ENCODE results near the gene BRD7. TPM values are rescaled to one million over a fixed set of nuclear protein-coding genes. Genes with fewer than 3 reads are reported as not detected.

The BRD7 gene
- total and polyA plus RNA-seq, 2 of the 13 experiments (the other 11 are each of a cell fraction or from before 2014, with no cell fraction given): 82.3 to 149 TPM

DNA sequence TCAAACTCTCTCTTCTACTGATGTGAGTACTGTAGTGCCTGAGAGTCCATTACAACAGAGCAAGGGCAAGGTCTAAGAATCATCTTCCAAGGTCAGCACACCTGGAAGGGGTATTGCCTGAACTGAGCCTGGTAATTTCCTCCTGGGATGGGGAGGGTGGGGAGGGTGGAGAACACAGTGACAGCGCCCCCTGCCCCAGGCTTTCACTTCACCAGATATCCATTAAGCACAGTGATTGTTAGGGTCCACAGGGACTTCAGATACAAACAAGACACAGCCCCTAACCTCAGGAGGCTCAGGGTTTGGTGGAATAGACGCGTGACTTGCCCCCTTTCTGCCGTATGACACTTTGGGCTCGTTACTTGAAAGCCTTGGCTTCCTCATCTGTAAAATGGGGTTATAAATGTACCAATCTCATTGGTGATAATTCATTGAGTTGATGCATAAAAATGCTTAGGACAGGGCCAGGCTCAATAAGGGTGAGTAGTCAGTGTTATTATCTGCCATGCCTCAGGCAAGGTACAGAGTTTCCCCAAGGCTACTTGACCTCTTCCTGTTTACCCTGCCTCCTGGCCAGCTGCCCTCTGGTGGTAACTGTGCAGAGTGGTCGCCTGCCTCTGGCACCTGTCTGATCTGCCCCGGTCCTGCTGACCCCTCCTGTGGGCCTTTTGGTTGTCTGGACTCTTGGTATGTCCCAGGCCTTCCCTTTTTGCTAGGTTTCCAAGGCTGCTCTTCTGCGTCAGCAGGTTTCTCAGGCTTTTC is 13.1 kb upstream of the BRD7 start (continued):
- TF ChIP-seq KDM1A (CRISPR knock-in tag; IDR thresholded peaks at IDR 0.05) (no peak), PAX8 (CRISPR knock-in tag; IDR thresholded peaks at IDR 0.05; ENCODE audit: borderline replicate concordance) (no peak), PHF20 (CRISPR knock-in tag; IDR thresholded peaks at IDR 0.05) (no peak), SMAD3 (CRISPR knock-in tag; IDR thresholded peaks at IDR 0.05) (no peak), CENPX (CRISPR knock-in tag; IDR thresholded peaks at IDR 0.05) (no peak), SRSF9 (IDR thresholded peaks at IDR 0.05; ENCODE audit: borderline replicate concordance, insufficient read depth, low read depth, low read length, poor library complexity, severe bottlenecking) (no peak), ZNF724P (CRISPR knock-in tag; IDR thresholded peaks at IDR 0.05; ENCODE audit: borderline replicate concordance) (no peak), SNAPC2 (CRISPR knock-in tag; IDR thresholded peaks at IDR 0.05) (no peak), AHR (CRISPR knock-in tag; IDR thresholded peaks at IDR 0.05) (no peak), GZF1 (CRISPR knock-in tag; IDR thresholded peaks at IDR 0.05) (no peak), NFRKB (IDR thresholded peaks at IDR 0.05) (no peak)
- TF ChIP-seq, protein P1, sequence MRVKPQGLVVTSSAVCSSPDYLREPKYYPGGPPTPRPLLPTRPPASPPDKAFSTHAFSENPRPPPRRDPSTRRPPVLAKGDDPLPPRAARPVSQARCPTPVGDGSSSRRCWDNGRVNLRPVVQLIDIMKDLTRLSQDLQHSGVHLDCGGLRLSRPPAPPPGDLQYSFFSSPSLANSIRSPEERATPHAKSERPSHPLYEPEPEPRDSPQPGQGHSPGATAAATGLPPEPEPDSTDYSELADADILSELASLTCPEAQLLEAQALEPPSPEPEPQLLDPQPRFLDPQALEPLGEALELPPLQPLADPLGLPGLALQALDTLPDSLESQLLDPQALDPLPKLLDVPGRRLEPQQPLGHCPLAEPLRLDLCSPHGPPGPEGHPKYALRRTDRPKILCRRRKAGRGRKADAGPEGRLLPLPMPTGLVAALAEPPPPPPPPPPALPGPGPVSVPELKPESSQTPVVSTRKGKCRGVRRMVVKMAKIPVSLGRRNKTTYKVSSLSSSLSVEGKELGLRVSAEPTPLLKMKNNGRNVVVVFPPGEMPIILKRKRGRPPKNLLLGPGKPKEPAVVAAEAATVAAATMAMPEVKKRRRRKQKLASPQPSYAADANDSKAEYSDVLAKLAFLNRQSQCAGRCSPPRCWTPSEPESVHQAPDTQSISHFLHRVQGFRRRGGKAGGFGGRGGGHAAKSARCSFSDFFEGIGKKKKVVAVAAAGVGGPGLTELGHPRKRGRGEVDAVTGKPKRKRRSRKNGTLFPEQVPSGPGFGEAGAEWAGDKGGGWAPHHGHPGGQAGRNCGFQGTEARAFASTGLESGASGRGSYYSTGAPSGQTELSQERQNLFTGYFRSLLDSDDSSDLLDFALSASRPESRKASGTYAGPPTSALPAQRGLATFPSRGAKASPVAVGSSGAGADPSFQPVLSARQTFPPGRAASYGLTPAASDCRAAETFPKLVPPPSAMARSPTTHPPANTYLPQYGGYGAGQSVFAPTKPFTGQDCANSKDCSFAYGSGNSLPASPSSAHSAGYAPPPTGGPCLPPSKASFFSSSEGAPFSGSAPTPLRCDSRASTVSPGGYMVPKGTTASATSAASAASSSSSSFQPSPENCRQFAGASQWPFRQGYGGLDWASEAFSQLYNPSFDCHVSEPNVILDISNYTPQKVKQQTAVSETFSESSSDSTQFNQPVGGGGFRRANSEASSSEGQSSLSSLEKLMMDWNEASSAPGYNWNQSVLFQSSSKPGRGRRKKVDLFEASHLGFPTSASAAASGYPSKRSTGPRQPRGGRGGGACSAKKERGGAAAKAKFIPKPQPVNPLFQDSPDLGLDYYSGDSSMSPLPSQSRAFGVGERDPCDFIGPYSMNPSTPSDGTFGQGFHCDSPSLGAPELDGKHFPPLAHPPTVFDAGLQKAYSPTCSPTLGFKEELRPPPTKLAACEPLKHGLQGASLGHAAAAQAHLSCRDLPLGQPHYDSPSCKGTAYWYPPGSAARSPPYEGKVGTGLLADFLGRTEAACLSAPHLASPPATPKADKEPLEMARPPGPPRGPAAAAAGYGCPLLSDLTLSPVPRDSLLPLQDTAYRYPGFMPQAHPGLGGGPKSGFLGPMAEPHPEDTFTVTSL (CRISPR knock-in tag; IDR thresholded peaks at IDR 0.05; ENCODE audit: borderline replicate concordance): no peak
- TF ChIP-seq, protein P2, sequence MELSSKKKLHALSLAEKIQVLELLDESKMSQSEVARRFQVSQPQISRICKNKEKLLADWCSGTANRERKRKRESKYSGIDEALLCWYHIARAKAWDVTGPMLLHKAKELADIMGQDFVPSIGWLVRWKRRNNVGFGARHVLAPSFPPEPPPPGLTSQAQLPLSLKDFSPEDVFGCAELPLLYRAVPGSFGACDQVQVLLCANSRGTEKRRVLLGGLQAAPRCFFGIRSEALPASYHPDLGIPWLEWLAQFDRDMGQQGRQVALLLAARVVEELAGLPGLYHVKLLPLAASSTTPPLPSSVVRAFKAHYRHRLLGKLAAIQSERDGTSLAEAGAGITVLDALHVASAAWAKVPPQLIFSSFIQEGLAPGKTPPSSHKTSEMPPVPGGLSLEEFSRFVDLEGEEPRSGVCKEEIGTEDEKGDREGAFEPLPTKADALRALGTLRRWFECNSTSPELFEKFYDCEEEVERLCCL (CRISPR knock-in tag; IDR thresholded peaks at IDR 0.05; ENCODE audit: borderline replicate concordance): no peak
- TF ChIP-seq, protein P3, sequence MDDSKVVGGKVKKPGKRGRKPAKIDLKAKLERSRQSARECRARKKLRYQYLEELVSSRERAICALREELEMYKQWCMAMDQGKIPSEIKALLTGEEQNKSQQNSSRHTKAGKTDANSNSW (CRISPR knock-in tag; IDR thresholded peaks at IDR 0.05; ENCODE audit: borderline replicate concordance): no peak
- TF ChIP-seq, protein P4, sequence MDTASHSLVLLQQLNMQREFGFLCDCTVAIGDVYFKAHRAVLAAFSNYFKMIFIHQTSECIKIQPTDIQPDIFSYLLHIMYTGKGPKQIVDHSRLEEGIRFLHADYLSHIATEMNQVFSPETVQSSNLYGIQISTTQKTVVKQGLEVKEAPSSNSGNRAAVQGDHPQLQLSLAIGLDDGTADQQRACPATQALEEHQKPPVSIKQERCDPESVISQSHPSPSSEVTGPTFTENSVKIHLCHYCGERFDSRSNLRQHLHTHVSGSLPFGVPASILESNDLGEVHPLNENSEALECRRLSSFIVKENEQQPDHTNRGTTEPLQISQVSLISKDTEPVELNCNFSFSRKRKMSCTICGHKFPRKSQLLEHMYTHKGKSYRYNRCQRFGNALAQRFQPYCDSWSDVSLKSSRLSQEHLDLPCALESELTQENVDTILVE (CRISPR knock-in tag; IDR thresholded peaks at IDR 0.05): no peak
- TF ChIP-seq, protein P5, sequence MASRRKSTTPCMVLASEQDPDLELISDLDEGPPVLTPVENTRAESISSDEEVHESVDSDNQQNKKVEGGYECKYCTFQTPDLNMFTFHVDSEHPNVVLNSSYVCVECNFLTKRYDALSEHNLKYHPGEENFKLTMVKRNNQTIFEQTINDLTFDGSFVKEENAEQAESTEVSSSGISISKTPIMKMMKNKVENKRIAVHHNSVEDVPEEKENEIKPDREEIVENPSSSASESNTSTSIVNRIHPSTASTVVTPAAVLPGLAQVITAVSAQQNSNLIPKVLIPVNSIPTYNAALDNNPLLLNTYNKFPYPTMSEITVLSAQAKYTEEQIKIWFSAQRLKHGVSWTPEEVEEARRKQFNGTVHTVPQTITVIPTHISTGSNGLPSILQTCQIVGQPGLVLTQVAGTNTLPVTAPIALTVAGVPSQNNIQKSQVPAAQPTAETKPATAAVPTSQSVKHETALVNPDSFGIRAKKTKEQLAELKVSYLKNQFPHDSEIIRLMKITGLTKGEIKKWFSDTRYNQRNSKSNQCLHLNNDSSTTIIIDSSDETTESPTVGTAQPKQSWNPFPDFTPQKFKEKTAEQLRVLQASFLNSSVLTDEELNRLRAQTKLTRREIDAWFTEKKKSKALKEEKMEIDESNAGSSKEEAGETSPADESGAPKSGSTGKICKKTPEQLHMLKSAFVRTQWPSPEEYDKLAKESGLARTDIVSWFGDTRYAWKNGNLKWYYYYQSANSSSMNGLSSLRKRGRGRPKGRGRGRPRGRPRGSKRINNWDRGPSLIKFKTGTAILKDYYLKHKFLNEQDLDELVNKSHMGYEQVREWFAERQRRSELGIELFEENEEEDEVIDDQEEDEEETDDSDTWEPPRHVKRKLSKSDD (CRISPR knock-in tag; IDR thresholded peaks at IDR 0.05; ENCODE audit: low read depth): no peak

Data from HepG2 (cell line).